PC-9 (cell line): ENCODE results near the gene PPP1R3G.

ENCODE experiments used
- EZH2 ChIP-seq: fragments of 200-600 bp; sonication (generic); IDR thresholded peaks from 2 replicates; pipeline ENCODE4 v1.8.0; 2017; ENCODE audit warnings: antibody characterized with exemption, low read depth
- TF ChIP-seq, protein P1 (sequence below): fragments of 200-600 bp; sonication (generic); conservative IDR thresholded peaks from 2 replicates; pipeline ENCODE4 v1.6.1; 2017; ENCODE audit warnings: mixed run types, antibody characterized with exemption, mild to moderate bottlenecking, moderate library complexity

DNA sequence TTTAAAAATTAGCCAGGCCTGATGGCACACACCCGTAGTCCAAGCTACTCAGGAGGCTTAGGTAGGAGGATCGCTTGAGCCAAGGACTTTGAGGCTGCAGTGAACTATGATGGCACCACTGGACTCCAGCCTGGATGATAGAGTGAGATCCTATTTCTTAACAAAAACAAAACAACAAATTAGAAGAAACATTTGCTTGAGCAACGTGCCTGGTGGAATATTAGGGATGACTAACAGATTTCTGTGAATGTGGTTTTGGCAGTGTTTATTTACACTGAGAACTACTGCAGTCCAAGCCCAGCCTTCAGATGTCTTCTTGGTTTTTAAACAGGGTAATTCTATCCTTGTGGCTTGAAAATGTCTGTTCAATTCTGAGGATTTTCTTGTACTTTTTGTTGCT is 9.2 kb downstream of the PPP1R3G start:
- TF ChIP-seq, protein P1, sequence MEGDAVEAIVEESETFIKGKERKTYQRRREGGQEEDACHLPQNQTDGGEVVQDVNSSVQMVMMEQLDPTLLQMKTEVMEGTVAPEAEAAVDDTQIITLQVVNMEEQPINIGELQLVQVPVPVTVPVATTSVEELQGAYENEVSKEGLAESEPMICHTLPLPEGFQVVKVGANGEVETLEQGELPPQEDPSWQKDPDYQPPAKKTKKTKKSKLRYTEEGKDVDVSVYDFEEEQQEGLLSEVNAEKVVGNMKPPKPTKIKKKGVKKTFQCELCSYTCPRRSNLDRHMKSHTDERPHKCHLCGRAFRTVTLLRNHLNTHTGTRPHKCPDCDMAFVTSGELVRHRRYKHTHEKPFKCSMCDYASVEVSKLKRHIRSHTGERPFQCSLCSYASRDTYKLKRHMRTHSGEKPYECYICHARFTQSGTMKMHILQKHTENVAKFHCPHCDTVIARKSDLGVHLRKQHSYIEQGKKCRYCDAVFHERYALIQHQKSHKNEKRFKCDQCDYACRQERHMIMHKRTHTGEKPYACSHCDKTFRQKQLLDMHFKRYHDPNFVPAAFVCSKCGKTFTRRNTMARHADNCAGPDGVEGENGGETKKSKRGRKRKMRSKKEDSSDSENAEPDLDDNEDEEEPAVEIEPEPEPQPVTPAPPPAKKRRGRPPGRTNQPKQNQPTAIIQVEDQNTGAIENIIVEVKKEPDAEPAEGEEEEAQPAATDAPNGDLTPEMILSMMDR, result no peak
- no peak for TF ChIP-seq EZH2
